Peyer's patch (tissue), 4 donors: ENCODE results near the gene JCAD. TPM values are rescaled to one million over a fixed set of nuclear protein-coding genes. Genes with fewer than 3 reads are reported as not detected.
"Not testable (repeated sequence)": the region's sequence is repeated elsewhere in the genome, so short reads cannot be mapped to it uniquely, and the experiment has no call there.

Experiments used
- DNase-seq, 3 donors: peaks; one replicate each; pipeline ENCODE4 v3.0.0-alpha.2; 2017 to 2019
- H3K27ac ChIP-seq, 4 donors: fragments of 200-600 bp; sonication (generic); one replicate each; pipeline ENCODE4 v1.5.1; 2016 to 2019
- H3K27me3 ChIP-seq, 2 donors: fragments of 200-600 bp; sonication (generic); one replicate each; pipeline ENCODE4 v1.5.1; 2019
- H3K36me3 ChIP-seq, 3 donors: fragments of 200-600 bp; sonication (generic); one replicate each; pipeline ENCODE4 v1.5.1; 2016 to 2019
- H3K4me1 ChIP-seq, 4 donors: fragments of 200-600 bp; sonication (generic); one replicate each; pipeline ENCODE4 v1.5.1; 2016 to 2019
- H3K4me3 ChIP-seq, 4 donors: fragments of 200-600 bp; sonication (generic); 1 replicate in 3 of 4; 2 replicates in 1 of 4; pipeline ENCODE4 v1.5.1; 2016 to 2019; ENCODE audit warnings: mild to moderate bottlenecking in 1 of 4
- H3K9me3 ChIP-seq, 4 donors: fragments of 200-600 bp; sonication (generic); one replicate each; pipeline ENCODE4 v1.5.1; 2016 to 2019; ENCODE audit warnings: mild to moderate bottlenecking in 1 of 4
- POLR2A ChIP-seq, 2 donors: fragments of 450-650 bp; IDR thresholded peaks; one replicate each; pipeline ENCODE4 v1.5.1; 2017; ENCODE audit warnings: antibody characterized with exemption in 2 of 2, mild to moderate bottlenecking in 2 of 2, moderate library complexity in 2 of 2
- total RNA-seq, 4 donors: library from RNA; depleted of rRNA; stranded (reverse); fragments of >200 nt; gene quantifications; one replicate each; pipeline ENCODE4 v1.1.0, GENCODE V29; 2016
- TF ChIP-seq, protein P1 (sequence below), 6 experiments: fragments of 450-650 bp in 4 of 6; fragments of 200-600 bp in 2 of 6; sonication (generic) in 1 of 6; IDR thresholded peaks; one replicate each; pipeline ENCODE4 v1.5.1; 2017 to 2019; ENCODE audit warnings: antibody characterized with exemption in 6 of 6, mild to moderate bottlenecking in 3 of 6, moderate library complexity in 1 of 6

JCAD gene
- total RNA-seq, 4 donors from 2014 or later, result 0.53 to 5.8 (median 2.6) TPM

- Histone ChIP-seq H3K4me3 (no peak overlapping the region), H3K27me3 (no peaks in the 10 kb centered on the region), H3K9me3 (peaks cover 0 to 6% (median 2%) of the 10 kb centered on the region in 4 donors), H3K4me1 (no peaks in the 10 kb centered on the region), H3K27ac (no peak overlapping the region), H3K36me3 (no peaks in the 10 kb centered on the region)
- TF ChIP-seq, protein P1, sequence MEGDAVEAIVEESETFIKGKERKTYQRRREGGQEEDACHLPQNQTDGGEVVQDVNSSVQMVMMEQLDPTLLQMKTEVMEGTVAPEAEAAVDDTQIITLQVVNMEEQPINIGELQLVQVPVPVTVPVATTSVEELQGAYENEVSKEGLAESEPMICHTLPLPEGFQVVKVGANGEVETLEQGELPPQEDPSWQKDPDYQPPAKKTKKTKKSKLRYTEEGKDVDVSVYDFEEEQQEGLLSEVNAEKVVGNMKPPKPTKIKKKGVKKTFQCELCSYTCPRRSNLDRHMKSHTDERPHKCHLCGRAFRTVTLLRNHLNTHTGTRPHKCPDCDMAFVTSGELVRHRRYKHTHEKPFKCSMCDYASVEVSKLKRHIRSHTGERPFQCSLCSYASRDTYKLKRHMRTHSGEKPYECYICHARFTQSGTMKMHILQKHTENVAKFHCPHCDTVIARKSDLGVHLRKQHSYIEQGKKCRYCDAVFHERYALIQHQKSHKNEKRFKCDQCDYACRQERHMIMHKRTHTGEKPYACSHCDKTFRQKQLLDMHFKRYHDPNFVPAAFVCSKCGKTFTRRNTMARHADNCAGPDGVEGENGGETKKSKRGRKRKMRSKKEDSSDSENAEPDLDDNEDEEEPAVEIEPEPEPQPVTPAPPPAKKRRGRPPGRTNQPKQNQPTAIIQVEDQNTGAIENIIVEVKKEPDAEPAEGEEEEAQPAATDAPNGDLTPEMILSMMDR (IDR thresholded peaks at IDR 0.05), result no peak
- no peak for TF ChIP-seq POLR2A (IDR thresholded peaks at IDR 0.05)
- DNase-seq, result no peak
Measured at GRCh38 chr10:29987471-29987870, 71.9 kb downstream of the JCAD start.

DNA sequence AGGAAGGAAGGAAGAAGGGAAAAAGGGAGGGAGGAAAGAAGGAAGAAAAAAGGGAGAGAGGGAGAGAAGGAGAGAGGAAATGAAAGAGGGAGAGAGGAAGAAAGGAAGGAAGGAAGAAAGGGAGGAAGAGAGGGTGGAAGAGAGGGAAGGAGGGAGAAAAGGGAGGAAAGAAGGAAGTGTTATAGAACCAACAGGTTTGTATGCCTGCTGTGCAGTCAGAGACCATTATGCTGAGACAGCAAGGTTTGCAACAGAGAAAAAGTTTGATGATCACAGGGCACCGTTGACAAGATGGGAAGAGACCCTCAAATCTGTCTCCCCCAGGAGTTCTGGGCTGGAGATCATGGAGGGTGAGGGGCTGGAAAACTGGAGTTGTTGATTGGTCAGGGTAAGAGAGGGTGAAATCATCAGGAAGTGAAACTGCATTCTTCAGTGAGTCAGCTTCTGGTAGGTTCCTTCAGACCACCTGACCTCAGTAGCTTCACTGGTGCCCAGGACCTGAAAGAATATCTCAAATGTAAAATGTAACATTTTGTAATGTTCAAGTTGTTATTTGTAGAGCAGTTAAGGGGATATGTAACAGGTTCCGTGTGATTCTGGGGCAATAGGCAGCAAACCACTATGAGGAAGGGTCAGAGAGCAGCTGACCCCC is 76.3 kb downstream of the JCAD start:
- H3K36me3 ChIP-seq, result no peaks in the 10 kb centered on the region
- H3K4me3 ChIP-seq, result no peak overlapping the region
- H3K4me1 ChIP-seq, result no peaks in the 10 kb centered on the region
- H3K9me3 ChIP-seq, result peaks cover 0 to 8% (median 3%) of the 10 kb centered on the region in 4 donors
- TF ChIP-seq, protein P1 (IDR thresholded peaks at IDR 0.05), result no peak
- no peaks in the 10 kb centered on the region for H3K27me3 ChIP-seq
- H3K27ac ChIP-seq, result no peak overlapping the region
- no peak for DNase-seq

DNA sequence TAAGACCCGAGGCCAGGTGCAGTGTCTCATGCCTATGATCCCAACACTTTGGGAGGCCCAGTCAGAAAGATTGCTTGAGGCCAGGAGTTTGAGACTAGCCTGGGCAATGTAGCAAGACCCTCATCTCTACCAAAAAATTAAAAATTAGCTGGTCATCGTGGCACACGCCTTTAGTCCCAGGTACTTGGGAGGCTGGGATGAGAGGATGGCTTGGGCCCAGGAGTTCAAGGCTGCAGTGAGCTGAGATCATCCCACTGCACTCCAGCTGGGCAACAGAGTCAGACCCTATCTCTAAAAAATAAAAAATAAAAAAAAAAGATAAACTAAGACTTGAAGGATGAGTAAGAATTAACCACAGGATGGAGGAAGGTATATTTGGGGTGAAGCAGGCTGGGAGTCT is 77.9 kb downstream of the JCAD start:
- Histone ChIP-seq H3K4me1 (no peaks in the 10 kb centered on the region), H3K36me3 (no peaks in the 10 kb centered on the region), H3K4me3 (no peak overlapping the region), H3K9me3 (peaks cover 0 to 8% (median 3%) of the 10 kb centered on the region in 4 donors), H3K27me3 (no peaks in the 10 kb centered on the region), H3K27ac (no peak overlapping the region)
- TF ChIP-seq, protein P1 (IDR thresholded peaks at IDR 0.05), result no peak
- no peak for TF ChIP-seq POLR2A (IDR thresholded peaks at IDR 0.05)
- DNase-seq, result no peak

DNA sequence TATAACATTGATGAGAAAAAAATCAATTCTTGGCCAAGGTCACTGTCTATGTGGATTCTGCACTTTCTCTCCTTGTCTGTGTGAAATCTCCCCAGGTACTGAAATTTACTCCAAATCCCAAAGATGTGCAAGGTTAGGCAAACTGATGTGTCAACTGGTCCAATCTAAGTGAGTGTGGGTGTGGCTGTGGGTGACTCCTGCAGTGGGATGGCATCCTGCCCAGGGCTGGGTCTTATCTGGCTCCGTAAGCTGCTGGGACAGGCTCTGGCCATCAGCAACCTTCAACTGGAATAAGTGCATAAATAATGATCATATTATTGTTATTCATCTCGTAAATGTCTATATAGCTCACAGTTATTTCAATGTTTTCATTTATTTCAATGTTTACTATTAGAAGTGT is 79.3 kb downstream of the JCAD start:
- Histone ChIP-seq H3K4me3 (no peak overlapping the region), H3K27ac (no peak overlapping the region), H3K9me3 (peaks cover 0 to 8% (median 3%) of the 10 kb centered on the region in 4 donors), H3K4me1 (no peaks in the 10 kb centered on the region), H3K27me3 (no peaks in the 10 kb centered on the region), H3K36me3 (no peaks in the 10 kb centered on the region)
- DNase-seq, result no peak
- no peak for TF ChIP-seq POLR2A (IDR thresholded peaks at IDR 0.05)
- TF ChIP-seq, protein P1 (IDR thresholded peaks at IDR 0.05), result no peak

- not testable (repeated sequence) for H3K9me3 ChIP-seq, DNase-seq, H3K27me3 ChIP-seq, H3K27ac ChIP-seq, H3K4me1 ChIP-seq, H3K36me3 ChIP-seq, H3K4me3 ChIP-seq
Measured at GRCh38 chr10:29979421-29979779, 80.0 kb downstream of the JCAD start.

- Histone ChIP-seq H3K4me3 (no peak overlapping the region), H3K27ac (no peak overlapping the region), H3K9me3 (peaks cover 0 to 4% (median 0%) of the 10 kb centered on the region in 4 donors), H3K36me3 (no peaks in the 10 kb centered on the region), H3K4me1 (no peaks in the 10 kb centered on the region), H3K27me3 (no peaks in the 10 kb centered on the region)
- DNase-seq, result no peak
- TF ChIP-seq, protein P1 (IDR thresholded peaks at IDR 0.05), result no peak
- TF ChIP-seq POLR2A (IDR thresholded peaks at IDR 0.05), result no peak
Measured at GRCh38 chr10:29977171-29977570, 82.2 kb downstream of the JCAD start.
